CD4-positive, alpha-beta T cell treated with Interferon gamma for 1 hour (primary cell): ENCODE data around the gene COL26A1.
"Not testable (repeated sequence)": the region's sequence is repeated elsewhere in the genome, so short reads cannot be mapped to it uniquely, and the experiment has no call there.

Experiments used
- DNase-seq: peaks from one replicate; pipeline ENCODE4 v3.0.0-alpha.2; 2020

COL26A1 gene

GRCh38 chr7:101362334-101363195 is at the start of gene COL26A1:
TSS of gene COL26A1 (plus strand) at chr7:101362875. CDS start at chr7:101363033, 158 bp downstream.
- no peak for DNase-seq

GRCh38 chr7:101315336-101315735 is 47.3 kb upstream of the COL26A1 start:
- DNase-seq: peak; percentile 13

DNA sequence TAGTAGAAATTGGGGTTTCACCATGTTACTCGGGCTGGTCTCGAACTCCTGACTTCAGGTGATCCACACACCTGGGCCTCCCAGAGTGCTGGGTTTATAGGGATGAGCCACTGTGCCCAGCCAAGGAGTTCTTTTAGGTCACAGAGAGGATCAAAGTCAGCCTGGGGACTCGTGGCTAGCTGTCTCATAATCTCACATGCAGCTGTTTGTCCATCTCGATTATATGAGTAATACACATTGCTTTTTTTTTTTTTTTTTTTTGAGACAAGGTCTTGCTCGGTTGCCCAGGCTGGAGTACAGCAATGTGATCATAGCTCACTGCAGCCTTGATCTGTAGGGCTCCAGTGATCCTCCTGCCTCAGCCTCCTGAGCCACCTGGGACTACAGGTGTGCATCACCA is 43.3 kb upstream of the COL26A1 start:
- DNase-seq: no peak

DNA sequence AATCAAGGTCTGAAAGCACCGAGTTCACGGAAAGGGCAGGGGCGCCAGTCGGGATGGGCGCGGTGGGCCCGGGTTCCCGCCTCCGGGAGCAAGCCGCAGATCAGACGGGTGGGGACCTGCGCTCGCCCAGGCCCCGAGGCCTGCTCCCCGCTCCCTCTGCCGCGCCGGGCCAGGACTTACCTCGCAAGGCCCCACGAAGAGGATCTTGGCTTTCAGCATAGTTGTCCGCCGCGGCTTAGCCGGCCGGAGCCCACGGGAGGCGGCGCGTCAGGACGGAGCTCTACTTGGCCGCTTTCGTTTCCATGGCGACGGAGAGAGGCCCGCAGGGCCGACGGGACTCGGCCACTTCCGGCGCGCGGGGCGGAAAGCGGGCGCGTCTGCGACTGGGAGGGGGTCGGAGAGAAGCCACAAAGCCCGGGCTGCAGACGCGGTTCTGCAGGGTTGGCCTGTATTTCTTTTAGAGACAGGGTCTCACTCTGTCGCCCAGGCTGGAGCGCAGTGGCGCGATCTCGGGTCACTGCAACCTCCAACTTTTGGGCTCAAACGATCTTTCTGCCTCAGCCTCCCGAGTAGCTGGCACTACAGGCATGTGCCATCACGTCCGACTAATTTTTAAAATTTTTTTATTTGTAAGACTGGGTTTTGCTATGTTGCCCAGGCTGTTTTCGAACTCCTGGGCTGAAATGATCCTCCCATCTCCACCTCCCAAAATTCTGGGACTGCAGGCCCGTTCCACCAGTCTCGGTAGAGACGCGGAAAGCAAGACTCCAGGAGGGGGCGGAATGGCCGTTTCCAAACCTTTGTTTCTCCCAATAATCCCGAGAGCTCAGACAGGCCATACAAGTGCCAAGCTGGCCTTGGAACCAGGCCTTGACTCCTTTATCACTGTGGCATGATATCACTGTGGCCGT is 40.9 kb upstream of the COL26A1 start, which contains the start of gene IFT22:
Gene IFT22, minus strand, starts transcription at position 322 of the 911 bp plus-strand sequence. Its CDS starts 103 bp downstream, at position 219.
- DNase-seq: peak; percentile 87

- no peak for DNase-seq
Observed at GRCh38 chr7:101328159-101328558, 34.5 kb upstream of the COL26A1 start.

- DNase-seq: no peak
Observed at GRCh38 chr7:101330011-101330484, 32.6 kb upstream of the COL26A1 start.

DNA sequence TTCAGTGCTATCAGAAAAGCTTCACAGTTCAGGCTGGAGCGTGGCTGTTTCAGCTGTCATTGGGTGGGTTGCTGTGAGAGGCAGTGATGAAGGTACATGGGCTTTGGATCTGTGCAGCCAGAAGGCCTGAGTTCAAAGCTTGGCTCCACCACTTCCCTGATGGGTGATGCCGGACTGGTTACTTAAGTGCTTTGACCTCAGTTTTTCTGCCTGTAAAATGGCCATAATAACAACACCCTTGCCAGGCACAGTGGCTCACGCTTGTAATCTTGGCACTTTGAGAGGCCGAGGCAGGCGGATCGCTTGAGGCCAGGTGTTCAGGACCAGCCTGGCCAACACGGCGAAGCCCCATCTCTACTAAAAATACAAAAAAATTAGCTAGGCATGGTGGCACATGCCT is 30.6 kb upstream of the COL26A1 start:
- DNase-seq: no peak

GRCh38 chr7:101333912-101334311 is 28.8 kb upstream of the COL26A1 start:
- no peak for DNase-seq

DNA sequence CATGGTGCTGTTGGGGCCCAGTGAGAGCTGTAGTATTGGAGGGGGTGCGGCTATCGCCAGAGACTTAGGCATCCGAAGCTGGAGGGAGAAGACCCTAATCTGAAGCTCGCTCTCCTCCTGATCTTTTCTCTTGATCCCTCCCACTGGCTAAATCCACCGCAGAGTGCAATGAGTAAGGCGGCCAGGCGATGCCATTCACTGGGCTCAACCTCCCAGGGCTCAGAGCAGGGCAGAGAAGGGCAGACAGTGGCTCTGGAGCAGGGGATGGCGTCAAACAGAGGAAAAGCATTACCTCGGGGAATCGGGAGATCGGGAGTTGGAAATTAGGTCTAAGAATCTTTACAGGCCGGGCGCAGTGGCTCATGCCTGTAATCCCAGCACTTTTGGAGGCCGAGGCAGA is 22.3 kb upstream of the COL26A1 start:
- no peak for DNase-seq

DNA sequence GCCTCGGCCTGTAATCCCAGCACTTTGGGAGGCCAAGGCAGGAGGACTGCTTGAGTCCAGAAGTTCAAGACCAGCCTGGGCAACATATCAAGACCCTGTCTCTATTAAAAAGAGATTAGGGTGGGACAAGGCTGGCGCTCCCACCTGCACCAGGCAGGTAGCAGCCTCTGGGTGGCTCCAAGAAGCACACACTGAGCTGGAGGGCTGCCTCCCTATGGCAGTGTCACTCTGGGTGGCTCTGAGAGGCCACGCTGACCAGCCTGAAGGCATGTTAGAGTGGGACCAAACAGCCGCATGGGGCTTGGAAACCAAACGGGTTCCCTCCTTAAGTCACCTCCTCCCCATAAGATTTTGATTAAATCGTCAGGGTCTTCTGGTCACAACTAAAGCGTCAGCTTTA is 19.8 kb upstream of the COL26A1 start:
- DNase-seq: no peak

GRCh38 chr7:101347477-101347876 is 15.2 kb upstream of the COL26A1 start:
- no peak for DNase-seq

GRCh38 chr7:101348456-101349067 is 14.1 kb upstream of the COL26A1 start:
- DNase-seq: not testable (repeated sequence)

DNA sequence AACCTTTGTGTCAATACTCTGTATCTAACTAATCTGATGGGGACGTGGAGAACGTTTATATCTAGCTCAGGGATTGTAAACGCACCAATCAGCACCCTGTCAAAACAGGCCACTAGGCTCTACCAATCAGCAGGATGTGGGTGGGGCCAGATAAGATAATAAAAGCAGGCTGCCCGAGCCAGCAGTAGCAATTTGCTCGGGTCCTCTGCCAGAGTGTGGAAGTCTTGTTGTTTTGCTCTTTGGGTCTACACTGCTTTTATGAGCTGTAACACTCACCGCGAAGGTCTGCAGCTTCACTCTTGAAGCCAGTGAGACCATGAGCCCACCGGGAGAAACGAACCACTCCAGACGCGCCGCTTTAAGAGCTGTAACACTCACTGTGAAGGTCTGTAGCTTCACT is 13.4 kb upstream of the COL26A1 start:
- not testable (repeated sequence) for DNase-seq

DNA sequence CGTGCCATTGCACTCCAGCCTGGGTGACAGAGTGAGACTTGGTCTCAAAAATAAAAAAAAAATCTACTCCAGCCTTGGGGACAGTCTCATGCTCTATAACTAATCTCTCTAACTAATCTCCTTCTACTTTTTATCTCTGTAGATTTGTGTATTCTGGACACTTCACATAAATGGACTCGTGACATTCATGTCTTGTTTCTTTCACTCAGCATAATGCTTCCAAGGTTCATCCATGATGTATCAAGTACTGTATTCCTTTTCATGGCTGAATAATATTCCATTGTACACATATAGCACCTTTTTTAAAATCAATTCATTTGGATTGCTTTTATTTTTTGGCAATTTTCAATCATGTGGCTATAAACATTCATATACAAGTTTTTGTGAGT is 9.8 kb upstream of the COL26A1 start:
- DNase-seq: no peak

GRCh38 chr7:101357433-101357832 is 5.2 kb upstream of the COL26A1 start:
- no peak for DNase-seq

DNA sequence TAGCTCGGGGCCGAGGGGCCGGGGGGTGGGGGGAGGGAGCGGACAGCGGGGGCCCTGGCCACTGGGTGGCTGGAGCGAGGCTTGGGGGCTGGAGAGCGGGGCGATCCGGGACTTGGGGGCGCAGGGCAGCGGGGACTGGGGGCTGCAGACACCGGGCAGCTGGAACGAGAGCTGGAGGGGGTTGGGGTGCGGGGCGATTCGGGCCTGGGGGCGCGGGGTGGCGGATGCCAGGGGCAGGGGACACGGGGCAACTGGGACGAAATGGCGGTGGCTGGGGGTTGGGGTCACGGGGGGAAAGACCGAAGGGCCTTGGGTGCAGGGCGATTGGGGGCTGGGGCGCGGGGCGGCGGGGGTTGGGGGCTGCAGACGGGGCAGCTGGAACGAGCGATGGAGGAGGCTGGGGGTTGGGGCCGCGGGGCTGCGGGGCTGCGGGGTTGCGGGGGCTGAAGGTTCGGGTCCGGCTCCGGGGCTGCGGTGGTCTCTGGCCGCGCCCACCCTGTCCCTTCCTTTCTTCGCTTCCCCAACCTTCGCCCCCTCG is 590 bp downstream of the COL26A1 start:
- no peak for DNase-seq

- peak; percentile 60 for DNase-seq
Observed at GRCh38 chr7:101363734-101364374, 1.2 kb downstream of the COL26A1 start.

GRCh38 chr7:101365956-101366355 is 3.3 kb downstream of the COL26A1 start:
- DNase-seq: no peak

- DNase-seq: no peak
Observed at GRCh38 chr7:101367676-101368075, 5.0 kb downstream of the COL26A1 start.

DNA sequence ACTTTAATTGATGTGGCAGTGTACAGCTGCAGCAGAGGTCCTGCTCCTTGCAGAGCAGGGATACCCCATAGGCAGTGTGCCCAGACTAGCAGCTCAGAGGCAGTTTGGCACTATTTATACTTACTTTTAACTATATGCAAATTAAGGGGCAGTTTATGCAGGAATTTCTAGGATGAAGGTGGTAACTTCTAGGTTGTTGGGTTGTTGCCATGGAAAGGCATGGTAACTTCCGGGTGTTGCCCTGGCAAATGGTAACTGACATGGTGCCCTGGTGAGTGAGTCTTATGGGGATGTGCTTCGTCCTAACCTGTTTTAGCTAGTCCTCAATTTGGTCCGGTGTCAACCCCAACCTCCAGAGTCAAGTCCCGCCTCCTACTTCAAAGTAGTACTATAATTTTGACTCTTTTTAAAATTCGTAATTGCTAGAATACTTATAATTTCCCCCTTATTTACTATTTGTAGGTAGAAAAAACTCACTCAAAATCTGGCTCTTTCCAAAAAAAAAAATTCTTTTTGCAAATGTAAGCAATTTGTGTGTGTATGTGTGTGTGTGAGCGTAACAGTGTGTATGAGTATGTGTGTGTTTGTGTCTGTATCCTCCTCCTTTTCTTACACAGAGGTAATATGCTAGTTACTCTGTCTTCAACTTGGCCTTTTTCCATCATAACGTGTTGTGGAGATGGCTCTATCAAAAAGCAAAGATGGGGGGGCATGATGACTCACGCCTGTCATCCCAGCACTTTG is 5.9 kb downstream of the COL26A1 start:
- DNase-seq: no peak

DNA sequence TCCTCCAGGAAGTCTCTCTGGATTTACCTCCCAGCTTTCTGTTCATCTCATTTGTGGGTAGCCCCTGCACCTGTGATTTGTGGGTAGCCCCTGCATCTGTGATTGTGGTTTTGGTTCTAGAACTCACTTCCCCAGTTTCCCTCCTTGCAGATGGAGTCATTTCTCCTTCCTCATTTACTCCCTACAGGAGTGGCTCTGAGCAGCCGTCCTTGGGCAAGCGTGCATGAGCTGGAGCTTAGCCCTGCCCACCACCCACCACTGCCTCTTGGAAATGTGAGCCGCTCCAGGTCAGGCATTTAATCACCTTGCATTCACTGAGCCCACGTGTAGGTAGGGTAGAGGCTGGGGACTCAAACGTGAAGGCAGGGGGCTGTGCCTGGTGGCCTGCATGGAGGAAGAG is 8.2 kb downstream of the COL26A1 start:
- no peak for DNase-seq
